ENCODE measurements around the gene GCNT2.
"Not testable (repeated sequence)": the region's sequence is repeated elsewhere in the genome, so short reads cannot be mapped to it uniquely, and the experiment has no call there.

GCNT2 gene

DNA sequence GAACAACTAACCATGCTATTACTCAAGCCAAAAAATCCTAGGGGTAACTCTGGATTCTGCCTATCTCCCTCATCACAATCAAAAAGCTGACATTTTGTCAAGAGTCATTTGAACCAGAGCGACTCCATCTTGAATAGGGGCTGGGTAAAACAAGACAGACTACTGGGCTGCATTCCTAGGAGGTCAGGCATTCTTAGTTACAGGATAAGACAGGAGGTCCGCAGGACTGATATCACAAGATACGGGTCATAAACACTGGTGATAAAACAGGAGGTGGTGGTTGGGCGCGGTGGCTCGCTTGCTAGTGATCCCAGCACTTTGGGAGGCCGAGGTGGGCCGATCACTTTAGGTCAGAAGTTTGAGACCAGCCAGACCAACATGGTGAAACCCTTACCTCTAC, 141.1 kb downstream of the GCNT2 start:
- no peak for DNase-seq (ENCODE audit: low spot score)

DNA sequence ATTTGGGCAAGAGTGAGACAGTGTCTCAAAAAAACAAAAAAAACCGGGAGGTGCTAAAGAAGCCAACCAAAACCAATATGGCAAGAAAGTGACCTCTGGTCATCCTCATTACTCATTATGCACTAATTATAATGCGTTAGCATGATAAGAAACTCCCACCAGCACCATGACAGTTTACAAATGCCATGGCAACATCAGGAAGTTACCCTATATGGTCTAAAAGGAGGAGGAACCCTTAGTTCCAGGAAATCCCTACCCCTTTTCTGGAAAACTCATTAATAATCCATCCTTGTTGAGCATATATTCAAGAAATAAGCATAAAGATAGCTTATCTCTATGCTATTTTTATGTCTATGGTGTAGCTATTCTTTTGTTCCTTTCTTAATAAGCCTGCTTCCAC, 141.6 kb downstream of the GCNT2 start:
- no peak for DNase-seq (ENCODE audit: low spot score)

DNA sequence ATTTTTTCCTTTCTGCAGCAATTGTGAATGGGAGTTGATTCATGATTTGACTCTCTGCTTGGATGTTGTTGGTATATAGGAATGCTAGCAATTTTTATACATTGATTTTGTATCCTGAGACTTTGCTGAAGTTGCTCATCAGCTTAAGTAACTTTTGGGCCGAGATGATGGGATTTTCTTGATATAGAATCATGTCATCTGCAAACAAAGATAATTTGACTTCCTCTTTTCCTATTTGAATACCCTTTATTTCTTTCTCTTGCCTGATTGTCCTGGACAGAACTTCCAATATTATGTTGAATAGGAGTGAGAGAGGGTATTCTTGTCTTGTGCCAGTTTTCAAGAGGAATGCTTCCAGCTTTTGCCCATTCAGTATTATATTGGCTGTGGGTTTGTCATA, 144.4 kb downstream of the GCNT2 start:
- DNase-seq (ENCODE audit: low spot score): not testable (repeated sequence)

DNA sequence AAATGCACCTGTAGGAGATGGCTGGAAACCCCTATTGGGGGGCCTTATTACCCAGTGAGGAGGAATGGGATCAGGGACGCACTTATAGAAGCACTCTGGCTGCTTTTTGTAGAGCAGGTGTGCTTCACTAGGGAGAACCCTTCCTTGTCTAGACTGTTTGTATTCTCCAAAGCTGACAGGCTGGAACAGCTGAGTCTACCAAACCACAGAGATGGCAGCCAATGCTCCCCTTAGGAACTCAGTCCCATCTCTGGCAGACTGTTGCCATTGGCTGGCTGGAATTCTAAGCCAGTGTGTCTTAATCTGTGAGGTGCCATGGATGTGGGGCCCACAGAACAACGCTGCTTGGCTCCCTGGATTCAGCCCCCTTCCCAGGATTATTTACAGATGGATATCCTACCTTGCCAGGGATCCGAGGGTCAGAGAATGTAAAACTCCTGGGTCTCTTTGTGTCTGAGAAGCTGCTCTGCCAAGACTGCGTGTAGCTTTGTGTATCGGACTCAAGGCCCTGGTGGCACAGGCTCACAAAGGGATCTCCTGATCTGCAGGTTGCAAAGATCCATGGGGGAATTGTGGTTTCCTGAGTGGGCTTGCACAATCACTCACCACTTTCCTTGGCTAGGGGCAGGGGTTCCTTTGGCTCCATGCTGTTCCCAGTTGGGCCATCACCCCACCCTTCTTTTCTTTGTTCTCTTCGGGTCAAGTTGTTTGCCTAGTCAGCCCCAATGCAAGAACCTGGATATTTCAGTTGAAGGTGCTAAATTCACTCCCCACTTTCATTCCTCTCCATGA, 147.2 kb downstream of the GCNT2 start:
- DNase-seq (ENCODE audit: low spot score): no peak

DNA sequence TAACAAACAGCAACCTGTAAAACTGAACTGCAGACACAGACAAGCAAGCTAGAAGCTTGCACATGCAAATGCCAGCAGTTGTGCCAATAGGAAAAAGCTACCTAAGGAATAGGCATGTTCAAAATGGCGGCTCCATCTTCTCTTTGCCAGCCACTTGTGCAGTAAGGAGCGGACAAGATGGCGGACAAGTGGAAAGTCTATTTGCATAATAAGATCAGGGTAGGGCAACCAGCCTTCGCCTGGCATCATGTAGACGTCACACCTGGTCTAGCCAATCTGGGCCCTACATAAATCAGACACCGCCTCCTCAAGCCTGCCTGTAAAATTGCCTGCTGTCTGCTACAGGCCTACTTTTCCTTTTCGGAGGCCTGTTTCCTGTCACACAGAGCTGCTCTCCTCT, 155.3 kb downstream of the GCNT2 start:
- DNase-seq (ENCODE audit: low spot score): no peak

DNA sequence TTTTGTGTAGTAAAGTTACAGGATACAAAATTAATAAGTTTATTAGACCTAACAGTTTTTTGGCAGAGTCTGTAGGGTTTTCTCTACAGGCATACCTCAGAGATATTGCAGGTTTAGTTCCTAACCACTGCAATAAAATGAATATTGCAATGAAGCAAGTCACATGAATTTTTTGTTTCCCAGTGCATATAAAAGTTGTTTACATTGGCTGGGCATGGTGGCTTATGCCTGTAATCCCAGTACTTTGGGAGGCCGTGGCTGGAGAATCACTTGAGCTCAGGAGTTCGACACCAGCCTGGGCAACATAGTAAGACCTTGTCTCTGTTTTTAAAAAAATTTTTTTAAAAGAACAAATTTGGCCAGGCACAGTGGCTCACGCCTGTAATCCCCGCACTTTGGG, 157.3 kb downstream of the GCNT2 start:
- DNase-seq (ENCODE audit: low spot score): no peak
